ENCODE results near the gene CHD1.
A peak's percentile ranks its signal among the peaks of the same experiment; 100 is the strongest.

CHD1 gene

GRCh38 chr5:98836175-98836574 is 92.6 kb downstream of the CHD1 start:
- H2AFZ ChIP-seq (ENCODE audit: low read length) = no peak overlapping the region
- no peak overlapping the region for H2BK5ac ChIP-seq (ENCODE audit: low read length)
- no peak overlapping the region for H2BK12ac ChIP-seq (ENCODE audit: low read length)
- H3K27ac ChIP-seq (replicated peaks; ENCODE audit: low read length) = no peak overlapping the region
- no peak overlapping the region for H4K91ac ChIP-seq (ENCODE audit: low read depth, low read length, poor library complexity)
- H3K36me3 ChIP-seq (replicated peaks in 1 of 2; ENCODE audit: control insufficient read depth in 2 of 2, insufficient read depth in 2 of 2, low read length in 2 of 2) = no peaks in the 10 kb centered on the region
- no peak for DNase-seq (ENCODE audit: low spot score)
- no peaks in the 10 kb centered on the region for H3K79me1 ChIP-seq (ENCODE audit: low read depth, low read length)
- no peak overlapping the region for H3K9ac ChIP-seq (ENCODE audit: low read depth, low read length, poor library complexity)
- no CpG with 5 or more reads among the region's 5 CpGs for WGBS, 2 donors (ENCODE audit: extremely low coverage in 2 of 2, insufficient read length in 2 of 2, insufficient replicate concordance in 1 of 2)
- H3K18ac ChIP-seq (ENCODE audit: low read length) = no peak overlapping the region
- H2AK5ac ChIP-seq (ENCODE audit: low read depth, low read length) = no peak overlapping the region
- H2BK120ac ChIP-seq (ENCODE audit: low read depth, low read length) = no peak overlapping the region
- no peaks in the 10 kb centered on the region for H3K9me3 ChIP-seq (replicated peaks in 1 of 2; ENCODE audit: control insufficient read depth in 2 of 2, insufficient read depth in 1 of 2, low read depth in 1 of 2, low read length in 2 of 2)
- H3K4me3 ChIP-seq (ENCODE audit: low read length in 2 of 2) = no peak overlapping the region
- H3K4me2 ChIP-seq (ENCODE audit: insufficient read depth, low read length, poor library complexity, severe bottlenecking) = no peak overlapping the region
- no peak overlapping the region for H3K14ac ChIP-seq (ENCODE audit: low read length)
- no peak overlapping the region for H2BK15ac ChIP-seq (ENCODE audit: low read length)
- no peaks in the 10 kb centered on the region for H3K4me1 ChIP-seq (ENCODE audit: control insufficient read depth in 2 of 2, insufficient read depth in 1 of 2, low read depth in 1 of 2, low read length in 2 of 2)
- no peak overlapping the region for H3K23ac ChIP-seq (ENCODE audit: low read depth, low read length, poor library complexity)
- no peak overlapping the region for H4K8ac ChIP-seq (ENCODE audit: low read depth, low read length)
- H3K4ac ChIP-seq (ENCODE audit: low read length) = no peak overlapping the region
- H3K27me3 ChIP-seq (ENCODE audit: control insufficient read depth in 3 of 3, insufficient read depth in 3 of 3, low read depth in 1 of 3, low read length in 3 of 3) = no peaks in the 10 kb centered on the region

DNA sequence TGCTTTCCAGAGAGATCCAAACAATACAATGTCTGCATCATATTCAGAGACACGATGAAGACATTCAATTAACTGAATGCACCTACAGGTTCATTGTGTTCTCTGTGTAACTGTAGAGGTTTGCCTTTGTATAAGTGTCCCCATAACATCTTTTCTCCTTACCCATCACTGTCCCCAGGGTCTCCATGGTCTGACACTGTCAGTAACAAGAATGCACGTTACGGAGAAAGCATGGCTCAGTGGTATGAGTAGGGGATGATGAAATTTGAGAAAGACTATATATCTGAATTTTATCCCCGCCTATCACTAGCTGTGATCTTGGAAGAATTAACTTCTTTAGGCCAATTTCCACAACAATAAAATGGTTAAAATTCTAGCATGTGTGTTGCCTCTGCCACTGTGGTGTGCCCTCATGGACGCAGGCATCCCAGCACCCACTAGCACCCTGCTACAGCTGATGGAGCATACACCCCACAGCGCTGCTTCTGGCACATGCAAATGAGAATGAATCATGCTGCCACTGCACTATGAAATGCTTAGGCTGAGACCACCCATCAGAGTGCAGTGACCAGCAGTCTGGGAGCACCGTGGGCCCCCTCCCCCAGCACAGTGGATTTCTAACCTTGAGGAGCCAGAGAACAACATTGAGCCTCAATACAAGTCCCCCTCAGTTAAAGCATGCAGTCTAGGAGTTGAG is 101.1 kb downstream of the CHD1 start:
- no CpG with 5 or more reads among the region's 7 CpGs for WGBS, 2 donors (ENCODE audit: extremely low coverage in 2 of 2, insufficient read length in 2 of 2, insufficient replicate concordance in 1 of 2)
- H2AFZ ChIP-seq (ENCODE audit: low read length) = peak overlapping the region; percentile 11
- H3K4me2 ChIP-seq (ENCODE audit: insufficient read depth, low read length, poor library complexity, severe bottlenecking) = no peak overlapping the region

GRCh38 chr5:98827161-98827560 is 101.6 kb downstream of the CHD1 start:
- H3K18ac ChIP-seq (ENCODE audit: low read length) = no peak overlapping the region
- no peak overlapping the region for H3K23ac ChIP-seq (ENCODE audit: low read depth, low read length, poor library complexity)

More for the DNA sequence above, 101.1 kb downstream of the CHD1 start:
- Histone ChIP-seq H2BK5ac (ENCODE audit: low read length) (no peak overlapping the region), H2BK120ac (ENCODE audit: low read depth, low read length) (no peak overlapping the region), H4K8ac (ENCODE audit: low read depth, low read length) (no peak overlapping the region), H3K4ac (ENCODE audit: low read length) (no peak overlapping the region), H3K23ac (ENCODE audit: low read depth, low read length, poor library complexity) (no peak overlapping the region), H2AK5ac (ENCODE audit: low read depth, low read length) (no peak overlapping the region), H3K9me3 (replicated peaks in 1 of 2; ENCODE audit: control insufficient read depth in 2 of 2, insufficient read depth in 1 of 2, low read depth in 1 of 2, low read length in 2 of 2) (no peaks in the 10 kb centered on the region), H3K4me1 (ENCODE audit: control insufficient read depth in 2 of 2, insufficient read depth in 1 of 2, low read depth in 1 of 2, low read length in 2 of 2) (peaks cover 0 to 12% of the 10 kb centered on the region in 2 donors), H3K36me3 (replicated peaks in 1 of 2; ENCODE audit: control insufficient read depth in 2 of 2, insufficient read depth in 2 of 2, low read length in 2 of 2) (peaks cover 0 to 1% of the 10 kb centered on the region in 2 donors), H3K18ac (ENCODE audit: low read length) (no peak overlapping the region), H3K27me3 (ENCODE audit: control insufficient read depth in 3 of 3, insufficient read depth in 3 of 3, low read depth in 1 of 3, low read length in 3 of 3) (no peaks in the 10 kb centered on the region), H2BK15ac (ENCODE audit: low read length) (peak overlapping the region; percentile 28), H3K79me1 (ENCODE audit: low read depth, low read length) (no peaks in the 10 kb centered on the region), H3K27ac (replicated peaks; ENCODE audit: low read length) (no peak overlapping the region), H3K4me3 (ENCODE audit: low read length in 2 of 2) (peak overlapping the region in 1 of 2 donors; percentile 61), H2BK12ac (ENCODE audit: low read length) (no peak overlapping the region), H3K14ac (ENCODE audit: low read length) (no peak overlapping the region), H4K91ac (ENCODE audit: low read depth, low read length, poor library complexity) (no peak overlapping the region), H3K9ac (ENCODE audit: low read depth, low read length, poor library complexity) (no peak overlapping the region)
- DNase-seq (ENCODE audit: low spot score) = no peak

GRCh38 chr5:98825582-98826375 is 103.0 kb downstream of the CHD1 start:
- Histone ChIP-seq H2BK15ac (ENCODE audit: low read length) (no peak overlapping the region), H3K9ac (ENCODE audit: low read depth, low read length, poor library complexity) (no peak overlapping the region), H4K8ac (ENCODE audit: low read depth, low read length) (no peak overlapping the region), H3K9me3 (replicated peaks in 1 of 2; ENCODE audit: control insufficient read depth in 2 of 2, insufficient read depth in 1 of 2, low read depth in 1 of 2, low read length in 2 of 2) (no peaks in the 10 kb centered on the region), H3K79me1 (ENCODE audit: low read depth, low read length) (no peaks in the 10 kb centered on the region), H3K4me3 (ENCODE audit: low read length in 2 of 2) (no peak overlapping the region), H2AK5ac (ENCODE audit: low read depth, low read length) (no peak overlapping the region), H3K14ac (ENCODE audit: low read length) (no peak overlapping the region), H3K27ac (replicated peaks; ENCODE audit: low read length) (no peak overlapping the region), H4K91ac (ENCODE audit: low read depth, low read length, poor library complexity) (no peak overlapping the region), H2AFZ (ENCODE audit: low read length) (no peak overlapping the region), H3K36me3 (replicated peaks in 1 of 2; ENCODE audit: control insufficient read depth in 2 of 2, insufficient read depth in 2 of 2, low read length in 2 of 2) (peaks cover 0 to 1% of the 10 kb centered on the region in 2 donors), H2BK120ac (ENCODE audit: low read depth, low read length) (no peak overlapping the region), H3K23ac (ENCODE audit: low read depth, low read length, poor library complexity) (no peak overlapping the region), H3K27me3 (ENCODE audit: control insufficient read depth in 3 of 3, insufficient read depth in 3 of 3, low read depth in 1 of 3, low read length in 3 of 3) (no peaks in the 10 kb centered on the region), H2BK5ac (ENCODE audit: low read length) (no peak overlapping the region), H3K4ac (ENCODE audit: low read length) (no peak overlapping the region), H3K4me2 (ENCODE audit: insufficient read depth, low read length, poor library complexity, severe bottlenecking) (no peak overlapping the region), H3K4me1 (ENCODE audit: control insufficient read depth in 2 of 2, insufficient read depth in 1 of 2, low read depth in 1 of 2, low read length in 2 of 2) (peaks cover 0 to 12% of the 10 kb centered on the region in 2 donors), H2BK12ac (ENCODE audit: low read length) (no peak overlapping the region), H3K18ac (ENCODE audit: low read length) (no peak overlapping the region)
- WGBS, 2 donors (ENCODE audit: extremely low coverage in 2 of 2, insufficient read length in 2 of 2, insufficient replicate concordance in 1 of 2) = no CpG with 5 or more reads among the region's 4 CpGs
- no peak for DNase-seq (ENCODE audit: low spot score)

More at GRCh38 chr5:98827161-98827560, 101.6 kb downstream of the CHD1 start:
- no peak overlapping the region for H2BK15ac ChIP-seq (ENCODE audit: low read length)
- peak; percentile 42 for DNase-seq (ENCODE audit: low spot score)
- no peak overlapping the region for H4K91ac ChIP-seq (ENCODE audit: low read depth, low read length, poor library complexity)
- H3K4me2 ChIP-seq (ENCODE audit: insufficient read depth, low read length, poor library complexity, severe bottlenecking) = no peak overlapping the region
- no peaks in the 10 kb centered on the region for H3K27me3 ChIP-seq (ENCODE audit: control insufficient read depth in 3 of 3, insufficient read depth in 3 of 3, low read depth in 1 of 3, low read length in 3 of 3)
- H3K4ac ChIP-seq (ENCODE audit: low read length) = no peak overlapping the region
- H3K4me1 ChIP-seq (ENCODE audit: control insufficient read depth in 2 of 2, insufficient read depth in 1 of 2, low read depth in 1 of 2, low read length in 2 of 2) = peaks cover 0 to 12% of the 10 kb centered on the region in 2 donors
- peaks cover 0 to 1% of the 10 kb centered on the region in 2 donors for H3K36me3 ChIP-seq (replicated peaks in 1 of 2; ENCODE audit: control insufficient read depth in 2 of 2, insufficient read depth in 2 of 2, low read length in 2 of 2)
- no peaks in the 10 kb centered on the region for H3K79me1 ChIP-seq (ENCODE audit: low read depth, low read length)
- H2AFZ ChIP-seq (ENCODE audit: low read length) = no peak overlapping the region
- H2BK120ac ChIP-seq (ENCODE audit: low read depth, low read length) = no peak overlapping the region
- H4K8ac ChIP-seq (ENCODE audit: low read depth, low read length) = no peak overlapping the region
- no CpG with 5 or more reads among the region's 1 CpG for WGBS, 2 donors (ENCODE audit: extremely low coverage in 2 of 2, insufficient read length in 2 of 2, insufficient replicate concordance in 1 of 2)
- H2BK12ac ChIP-seq (ENCODE audit: low read length) = no peak overlapping the region
- no peak overlapping the region for H3K27ac ChIP-seq (replicated peaks; ENCODE audit: low read length)
- H3K9ac ChIP-seq (ENCODE audit: low read depth, low read length, poor library complexity) = no peak overlapping the region
- no peak overlapping the region for H3K4me3 ChIP-seq (ENCODE audit: low read length in 2 of 2)
- no peak overlapping the region for H2BK5ac ChIP-seq (ENCODE audit: low read length)
- no peak overlapping the region for H3K14ac ChIP-seq (ENCODE audit: low read length)
- no peak overlapping the region for H2AK5ac ChIP-seq (ENCODE audit: low read depth, low read length)
- no peaks in the 10 kb centered on the region for H3K9me3 ChIP-seq (replicated peaks in 1 of 2; ENCODE audit: control insufficient read depth in 2 of 2, insufficient read depth in 1 of 2, low read depth in 1 of 2, low read length in 2 of 2)
